HG03108 (cell line): ENCODE measurements around the gene GNAQ.
"Not testable (repeated sequence)": the region's sequence is repeated elsewhere in the genome, so short reads cannot be mapped to it uniquely, and the experiment has no call there.

ENCODE experiments used
- ATAC-seq: cut with Tn5 transposase; IDR thresholded peaks from one replicate; pipeline ENCODE4 v1.9.1; 2021; ENCODE audit warnings: moderate library complexity; ENCODE audit not compliant: unreplicated experiment

Gene GNAQ

GRCh38 chr9:78031444-78031892 is at the start of gene GNAQ:
Gene GNAQ, minus strand, starts transcription at chr9:78031811. Its CDS starts 576 bp downstream, at chr9:78031235.
- ATAC-seq: no peak

- no peak for ATAC-seq
Observed at GRCh38 chr9:78074385-78075291, 43.0 kb upstream of the GNAQ start.

DNA sequence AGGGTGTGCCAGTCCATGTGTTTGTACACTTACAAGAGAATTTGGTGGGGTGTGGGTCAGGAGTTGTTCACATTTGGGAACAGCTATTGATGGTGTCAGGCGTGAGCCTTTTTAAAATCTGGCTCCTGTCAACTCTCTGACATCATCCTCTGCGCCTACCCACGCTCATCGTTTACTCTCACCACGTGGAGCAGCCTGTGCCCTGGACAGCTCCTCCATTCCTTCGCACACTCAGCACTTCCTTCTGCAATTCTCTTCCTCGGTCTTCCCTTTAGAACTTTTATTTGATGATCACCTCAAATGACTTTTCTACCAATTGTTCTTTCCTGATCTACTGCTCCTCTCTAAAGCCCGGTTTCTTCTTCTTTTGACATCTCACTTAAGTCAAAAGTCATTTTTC is 42.1 kb upstream of the GNAQ start:
- no peak for ATAC-seq

DNA sequence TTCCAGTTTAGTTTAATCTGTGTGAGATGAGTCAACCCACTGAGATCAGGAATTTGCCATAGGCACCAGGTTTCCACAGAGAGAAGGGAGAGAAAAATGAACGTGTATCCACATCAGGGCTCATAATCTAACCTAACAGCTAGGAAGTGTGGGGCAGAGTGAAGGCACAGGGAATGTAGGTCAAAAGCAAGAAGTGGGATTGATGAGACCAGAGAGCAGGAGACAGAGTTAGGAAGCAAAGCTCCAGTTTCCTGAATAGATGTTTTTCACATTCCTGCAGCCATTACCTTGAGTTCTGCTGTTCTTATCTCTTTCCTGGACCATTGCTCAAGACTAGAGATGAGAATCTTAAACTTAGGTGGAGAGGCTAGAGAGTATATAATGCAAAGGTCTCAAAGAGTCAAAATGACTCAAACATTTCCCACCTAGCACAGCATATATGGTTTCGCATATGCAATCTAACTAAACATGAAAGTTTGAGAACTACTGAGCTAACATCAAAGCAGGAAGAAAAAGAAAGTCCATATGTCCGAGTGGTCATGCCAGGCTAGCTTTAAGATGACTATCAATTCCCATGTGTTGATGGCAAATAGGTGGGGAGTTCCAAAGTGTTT is 41.1 kb upstream of the GNAQ start:
- no peak for ATAC-seq

GRCh38 chr9:78070521-78070920 is 38.9 kb upstream of the GNAQ start:
- ATAC-seq: no peak

DNA sequence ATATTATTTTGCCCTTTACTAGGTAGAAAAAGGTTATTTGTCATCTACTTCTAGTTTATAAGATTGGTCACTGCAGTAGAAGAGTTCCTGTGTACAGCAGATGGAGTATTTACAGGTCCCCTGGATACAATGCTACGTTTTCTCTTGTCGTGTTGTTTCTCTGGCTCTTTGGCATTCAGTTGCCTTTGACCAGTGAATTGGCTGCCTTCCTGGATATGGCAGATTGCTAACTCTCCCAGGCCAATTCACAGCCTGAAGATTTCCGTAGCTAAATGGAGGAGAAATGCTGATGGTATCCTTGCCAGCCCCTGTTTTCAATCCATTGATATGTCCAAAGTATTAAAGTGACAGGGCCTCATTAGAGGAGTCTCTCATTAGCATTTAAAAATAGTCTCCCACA is 32.5 kb upstream of the GNAQ start:
- no peak for ATAC-seq

DNA sequence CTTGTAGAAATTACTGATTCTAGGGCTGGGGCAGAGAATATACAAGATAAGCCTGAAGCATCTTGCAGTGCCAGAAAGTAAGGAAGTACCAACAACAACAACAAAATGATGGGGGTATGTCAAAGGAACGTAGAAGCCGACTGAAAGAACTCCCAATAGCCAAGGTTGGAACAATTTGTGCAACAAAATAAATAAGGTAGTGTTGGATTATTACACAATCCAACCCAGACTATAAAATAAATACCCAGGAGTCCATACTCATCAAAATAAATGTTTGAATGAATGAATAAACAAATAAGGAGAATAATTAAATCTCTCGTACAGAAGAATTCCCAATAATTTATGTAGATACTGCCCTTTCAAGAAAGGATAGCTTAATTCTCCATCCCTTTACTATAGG is 31.1 kb upstream of the GNAQ start:
- ATAC-seq: no peak

DNA sequence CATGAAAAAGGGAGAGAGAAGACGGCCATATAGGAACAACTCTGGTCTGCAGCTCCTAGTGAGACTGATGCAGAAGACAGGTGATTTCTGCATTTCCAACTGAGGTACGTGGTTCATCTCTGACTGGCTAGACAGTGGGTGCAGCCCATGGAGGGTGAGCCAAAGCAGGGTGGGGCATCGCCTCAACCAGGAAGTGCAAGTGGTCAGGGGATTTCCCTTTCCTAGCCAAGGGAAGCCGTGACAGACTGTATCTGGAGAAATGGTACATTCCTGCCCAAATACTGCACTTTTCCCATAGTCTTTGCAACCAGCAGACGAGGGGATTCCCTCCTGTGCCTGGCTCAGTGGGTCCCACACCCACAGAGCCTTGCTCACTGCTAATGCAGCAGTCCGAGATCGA is 22.6 kb upstream of the GNAQ start:
- not testable (repeated sequence) for ATAC-seq

- ATAC-seq: no peak
Observed at GRCh38 chr9:78053627-78054026, 22.0 kb upstream of the GNAQ start.

DNA sequence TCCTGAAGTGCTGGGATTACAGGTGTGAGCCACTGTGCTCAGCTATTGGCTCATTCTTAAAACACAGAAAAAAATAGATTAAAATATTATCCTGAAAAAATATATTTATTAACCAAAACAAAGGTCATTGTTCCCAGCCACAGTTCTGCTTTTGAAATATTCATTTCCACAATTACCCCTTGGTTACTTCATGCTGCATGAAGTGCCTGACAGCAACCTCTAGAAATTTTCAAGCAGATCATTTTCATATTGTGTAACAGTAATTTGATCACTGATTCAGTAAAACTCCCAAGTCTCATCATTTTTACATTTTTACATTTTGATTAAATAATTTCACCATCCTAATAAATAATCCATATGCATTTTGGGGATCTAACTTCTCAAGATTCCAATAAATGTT is 18.8 kb upstream of the GNAQ start:
- no peak for ATAC-seq

- ATAC-seq: no peak
Observed at GRCh38 chr9:78049484-78049883, 17.9 kb upstream of the GNAQ start.

- no peak for ATAC-seq
Observed at GRCh38 chr9:78047106-78047505, 15.5 kb upstream of the GNAQ start.

- ATAC-seq: no peak
Observed at GRCh38 chr9:78046112-78046511, 14.5 kb upstream of the GNAQ start.

DNA sequence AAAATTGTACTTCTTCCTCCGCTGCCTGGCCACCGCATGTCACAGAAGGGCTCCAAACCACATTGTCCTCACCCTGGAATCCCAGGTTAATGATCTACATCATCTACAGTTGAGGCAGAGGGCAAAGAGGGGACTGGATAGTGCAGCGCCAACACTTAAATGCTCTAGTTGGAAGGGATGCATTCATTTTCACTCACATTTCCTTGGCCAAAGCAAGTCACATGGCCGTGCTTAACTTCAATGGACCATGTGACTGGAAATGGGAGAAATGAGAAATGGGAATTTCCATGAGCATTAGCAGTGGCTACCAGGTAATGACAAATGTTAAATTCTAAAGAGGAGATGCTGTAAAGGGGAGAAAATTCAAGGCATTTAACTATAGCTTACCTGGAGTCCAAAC is 13.3 kb upstream of the GNAQ start:
- no peak for ATAC-seq

GRCh38 chr9:78044189-78044588 is 12.6 kb upstream of the GNAQ start:
- ATAC-seq: no peak

- ATAC-seq: no peak
Observed at GRCh38 chr9:78041971-78042370, 10.4 kb upstream of the GNAQ start.

GRCh38 chr9:78040726-78041125 is 9.1 kb upstream of the GNAQ start:
- ATAC-seq: no peak

DNA sequence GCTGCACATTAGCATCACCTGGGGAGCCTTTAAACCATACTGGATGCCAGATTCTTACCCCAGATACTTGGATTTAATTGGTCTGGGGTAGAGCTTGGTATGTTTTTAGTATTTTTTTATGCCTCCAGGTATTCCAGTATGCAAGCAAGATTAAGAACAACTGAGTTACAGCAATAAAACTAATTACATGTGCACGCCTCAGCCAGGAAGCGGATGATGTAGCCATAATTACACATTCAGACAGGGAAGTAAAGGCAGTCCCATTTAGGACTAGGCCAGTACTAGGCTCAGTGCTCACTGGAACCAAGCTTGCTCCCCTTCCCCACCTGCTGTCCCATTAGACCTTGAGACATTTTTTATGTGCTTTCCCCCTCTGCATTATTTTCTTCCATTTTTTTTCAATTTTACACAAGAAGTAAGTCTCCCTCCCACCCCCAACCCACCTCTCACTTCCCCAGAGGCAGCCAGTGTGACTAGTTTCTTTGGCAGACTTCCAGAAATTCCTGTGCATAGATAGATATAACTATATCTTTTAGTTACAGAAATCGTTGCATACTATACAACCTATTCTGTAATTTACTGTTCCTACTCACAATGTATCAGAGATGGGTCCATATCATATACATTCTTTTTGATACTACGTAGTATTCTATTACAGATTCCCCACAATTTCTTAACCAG is 7.1 kb upstream of the GNAQ start:
- no peak for ATAC-seq

- ATAC-seq: no peak
Observed at GRCh38 chr9:78035383-78035993, 3.9 kb upstream of the GNAQ start.

DNA sequence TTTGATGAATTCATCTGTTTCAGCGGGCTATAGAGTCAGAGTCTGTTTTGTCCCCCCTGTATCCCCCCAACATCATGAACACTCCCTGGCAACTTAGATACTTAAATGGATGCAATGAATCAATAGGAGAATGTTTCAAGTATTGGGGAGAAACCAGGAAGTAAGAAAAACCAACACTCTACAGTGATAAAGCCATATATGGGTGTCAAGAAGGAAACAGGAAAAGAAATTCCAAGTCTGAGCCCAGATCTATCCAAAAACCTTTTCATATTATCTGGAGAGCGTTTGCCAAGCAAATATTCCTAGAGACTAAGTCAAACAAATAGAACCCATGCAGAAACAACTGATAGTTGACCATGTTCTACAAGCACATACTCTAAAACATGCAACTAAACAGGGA is 2.3 kb upstream of the GNAQ start:
- ATAC-seq: no peak

GRCh38 chr9:78032730-78033457 is 1.3 kb upstream of the GNAQ start:
- no peak for ATAC-seq
